Midbrain (tissue), 1 donor: ENCODE measurements around the gene KCNN3.
A peak's percentile ranks its signal among the peaks of the same experiment; 100 is the strongest.

Experiments used
- DNase-seq: peaks from one replicate; lab custom pipeline; 2025; lab: John Stamatoyannopoulos, UW

KCNN3 gene

DNA sequence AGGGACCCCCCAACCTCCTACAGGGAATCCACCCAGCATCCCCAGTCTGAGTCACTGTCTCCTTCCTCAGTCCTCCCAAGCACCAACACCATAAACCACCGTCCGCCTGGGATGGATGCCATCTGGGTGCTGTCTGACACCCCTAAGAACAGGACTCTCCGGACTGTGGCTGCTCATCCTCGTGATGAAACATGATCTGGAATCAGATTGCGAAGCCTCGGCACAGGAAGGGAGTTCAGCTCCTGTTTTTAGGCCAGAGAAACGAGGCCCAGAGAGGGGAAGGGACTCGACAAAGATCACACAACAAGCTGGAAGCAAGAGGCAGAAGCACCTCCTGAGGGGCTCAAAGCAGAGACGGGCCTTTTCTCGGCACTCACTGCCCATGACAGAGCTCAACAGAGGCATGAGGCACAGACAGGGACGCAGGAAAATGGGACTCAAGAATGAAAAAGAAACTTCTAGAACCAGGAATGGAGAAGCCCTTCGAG is 8.4 kb downstream of the KCNN3 start:
- no peak for DNase-seq

GRCh38 chr1:154860156-154860870 is 9.8 kb downstream of the KCNN3 start:
- DNase-seq: no peak

DNA sequence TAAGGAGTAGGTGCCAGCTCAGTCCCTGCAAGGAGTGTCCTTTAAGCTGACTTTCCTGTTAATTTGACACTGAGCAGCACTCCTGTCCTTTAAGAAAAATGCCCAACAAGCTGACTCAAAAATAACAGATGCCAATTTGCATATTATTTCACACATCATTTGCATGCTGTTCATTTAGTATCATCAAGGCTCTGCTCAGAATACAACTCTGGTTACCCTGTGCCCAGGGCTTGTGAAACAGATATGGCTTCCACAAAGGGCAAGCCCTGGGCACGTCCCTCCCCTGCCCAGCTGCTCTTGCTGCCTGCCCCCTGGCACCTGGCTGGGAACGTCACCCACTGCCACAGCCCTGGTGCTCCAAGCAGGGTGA is 10.3 kb downstream of the KCNN3 start:
- DNase-seq: no peak

- DNase-seq: no peak
These were observed 10.8 kb downstream of the KCNN3 start for GRCh38 chr1:154859151-154859785.

DNA sequence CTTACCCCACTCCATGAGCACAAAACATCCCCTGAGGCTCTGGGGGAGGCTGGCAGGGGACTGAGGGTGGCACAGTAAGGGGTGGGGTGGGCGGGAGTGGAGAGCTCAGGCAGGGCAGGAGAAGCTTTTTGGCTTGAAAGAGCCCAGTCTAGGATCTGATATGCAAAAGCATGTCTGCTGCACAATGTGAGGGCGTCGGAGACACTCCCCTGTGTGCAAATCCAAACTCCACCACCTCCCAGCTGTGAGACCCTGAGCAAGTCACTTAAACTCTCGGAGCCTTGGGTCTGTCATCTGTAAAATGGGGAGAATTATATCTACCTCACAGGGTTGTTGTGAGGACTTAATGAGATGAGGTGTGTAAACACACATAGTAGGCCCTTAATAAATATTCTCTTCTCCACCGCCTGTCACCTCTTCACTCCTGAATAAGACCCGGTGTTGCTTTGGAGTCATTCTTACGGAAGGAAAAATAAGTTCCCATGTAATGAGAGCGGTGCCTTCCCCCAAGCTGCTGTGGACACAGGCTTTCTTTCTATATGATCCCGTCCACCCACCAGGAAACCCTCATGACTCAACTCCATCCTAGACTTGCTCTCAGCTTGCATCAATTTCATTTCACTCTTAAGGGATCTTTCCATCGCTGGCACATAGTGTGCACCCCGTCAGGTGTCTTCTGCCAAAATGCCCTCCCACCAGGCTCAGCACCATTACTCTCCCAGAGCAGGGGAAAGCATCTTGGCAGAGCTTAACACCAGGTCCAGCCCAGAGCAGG is 12.5 kb downstream of the KCNN3 start:
- DNase-seq: no peak

DNA sequence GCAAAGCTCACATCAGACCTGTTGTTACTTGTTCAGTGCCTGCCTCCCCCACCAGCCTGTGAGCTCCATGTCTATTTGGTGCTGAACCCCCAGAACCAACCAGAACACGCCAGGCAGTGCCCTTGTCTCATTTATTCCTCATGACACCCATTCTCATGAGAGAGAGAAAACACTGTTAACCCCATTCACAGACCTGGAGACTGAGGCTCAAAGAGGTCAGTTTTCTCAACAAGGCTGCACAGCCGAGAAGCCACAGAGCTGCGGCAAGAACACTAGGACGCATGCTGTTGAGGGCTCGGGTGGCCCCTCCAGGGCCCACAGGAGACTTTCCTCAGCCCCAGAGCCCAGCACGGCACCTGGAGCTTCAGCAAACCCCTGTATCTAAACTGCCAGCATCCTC is 13.1 kb downstream of the KCNN3 start:
- no peak for DNase-seq

GRCh38 chr1:154856544-154856943 is 13.5 kb downstream of the KCNN3 start:
- no peak for DNase-seq

DNA sequence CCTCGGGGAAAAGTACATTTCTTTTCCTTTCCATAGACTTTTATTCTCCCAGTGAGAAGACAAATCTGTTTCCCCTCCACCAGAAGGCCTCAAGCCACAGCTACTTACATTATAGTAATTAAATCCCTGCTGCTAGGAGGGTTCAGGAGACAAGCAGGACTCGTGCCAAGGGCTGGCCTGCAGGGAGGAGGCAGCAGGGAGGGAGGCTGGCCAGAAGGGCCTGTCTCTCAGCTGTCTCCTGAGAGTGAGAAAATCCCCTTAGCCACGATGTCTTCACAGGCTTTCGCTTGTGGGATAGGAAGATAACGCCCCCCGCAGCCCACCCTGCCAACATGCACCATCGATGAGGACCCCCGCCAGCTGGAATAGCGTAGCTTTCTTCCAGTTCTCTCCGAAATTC is 14.0 kb downstream of the KCNN3 start:
- DNase-seq: no peak

- DNase-seq: no peak
These were observed 14.8 kb downstream of the KCNN3 start for GRCh38 chr1:154855186-154855851.

GRCh38 chr1:154852845-154853244 is 17.2 kb downstream of the KCNN3 start:
- DNase-seq: no peak

DNA sequence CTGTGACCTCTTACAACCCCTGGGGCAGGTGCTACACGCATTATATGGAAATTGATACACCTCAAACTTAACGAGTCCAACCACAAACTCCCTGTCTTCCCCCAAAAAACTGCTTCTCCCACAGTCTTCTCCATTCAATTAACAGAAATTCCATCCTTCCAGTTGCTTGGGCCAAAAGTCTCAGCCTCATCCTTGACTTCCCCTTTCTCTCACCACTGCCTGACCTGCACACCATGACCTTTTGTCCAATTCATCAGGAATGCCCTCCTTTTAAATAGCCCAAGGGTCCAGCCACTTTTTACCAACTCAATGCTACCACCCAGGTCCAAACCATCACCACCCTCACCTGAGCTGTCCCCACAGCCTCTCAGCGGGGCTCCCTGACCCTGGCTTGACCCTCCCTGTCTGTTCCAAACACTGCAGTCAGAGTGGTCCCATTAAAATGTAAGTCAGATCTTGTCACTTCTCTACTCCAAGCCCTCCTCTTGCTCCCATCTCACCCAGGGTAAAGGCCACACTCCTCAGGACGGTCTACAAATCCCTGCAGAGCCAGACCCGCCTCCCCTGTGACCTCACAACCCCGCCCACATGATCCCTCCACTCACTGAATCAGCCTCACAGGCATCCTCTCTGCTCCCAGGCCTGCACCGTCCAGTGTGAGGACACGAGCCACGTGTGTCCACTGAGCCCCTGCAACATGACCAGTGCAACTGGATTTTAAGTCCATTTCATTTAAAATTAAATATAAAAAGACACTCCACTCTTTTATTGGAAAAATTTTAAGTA is 18.5 kb downstream of the KCNN3 start:
- no peak for DNase-seq

DNA sequence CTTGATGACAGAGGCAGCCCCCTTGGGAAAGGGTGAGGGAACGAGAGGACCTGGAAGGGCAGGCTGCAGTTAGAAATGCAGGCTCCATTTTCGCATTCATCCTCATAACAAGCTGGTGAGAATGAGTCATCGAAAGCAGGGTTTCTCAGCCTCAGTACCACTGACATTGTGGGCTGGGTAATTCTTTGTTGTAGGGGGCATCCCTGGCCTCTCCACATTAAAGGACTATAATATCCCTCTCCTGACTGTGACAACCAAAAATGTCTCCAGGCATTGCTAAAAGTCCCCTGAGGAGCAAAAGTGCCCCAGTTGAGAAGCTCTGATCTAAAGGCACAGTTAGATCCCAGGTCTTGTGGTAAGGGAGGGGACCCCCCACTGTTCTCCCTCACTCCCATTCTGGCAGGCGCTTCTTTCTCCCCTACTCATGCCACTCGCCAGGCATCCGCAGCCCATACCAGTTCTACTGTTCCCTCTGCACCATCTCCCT is 20.4 kb downstream of the KCNN3 start:
- no peak for DNase-seq

GRCh38 chr1:154848983-154849382 is 21.1 kb downstream of the KCNN3 start:
- DNase-seq: no peak

- DNase-seq: peak; percentile 61
These were observed 22.2 kb downstream of the KCNN3 start for GRCh38 chr1:154847891-154848290.

- peak; percentile 57 for DNase-seq
These were observed 23.3 kb downstream of the KCNN3 start for GRCh38 chr1:154846565-154847442.

GRCh38 chr1:154845879-154846278 is 24.2 kb downstream of the KCNN3 start:
- no peak for DNase-seq

DNA sequence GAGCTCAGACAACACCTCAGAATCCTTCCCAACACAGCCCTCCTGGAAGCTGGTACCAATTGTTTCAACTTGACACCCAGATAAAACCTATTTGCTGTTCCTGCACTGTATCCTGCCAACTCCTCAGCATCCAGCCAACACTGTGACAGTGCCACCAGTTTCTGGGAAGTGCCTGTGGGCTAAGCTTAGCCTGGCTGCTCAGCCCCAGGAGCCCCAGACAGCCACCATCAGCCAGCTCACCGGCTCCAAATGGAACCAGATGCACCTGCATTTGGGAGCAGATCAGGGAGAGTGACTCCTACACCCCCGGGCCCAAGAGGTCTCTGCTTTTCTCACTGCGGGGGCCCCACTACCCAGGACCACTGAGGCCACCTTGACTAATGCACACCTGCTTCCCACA is 24.9 kb downstream of the KCNN3 start:
- DNase-seq: no peak

DNA sequence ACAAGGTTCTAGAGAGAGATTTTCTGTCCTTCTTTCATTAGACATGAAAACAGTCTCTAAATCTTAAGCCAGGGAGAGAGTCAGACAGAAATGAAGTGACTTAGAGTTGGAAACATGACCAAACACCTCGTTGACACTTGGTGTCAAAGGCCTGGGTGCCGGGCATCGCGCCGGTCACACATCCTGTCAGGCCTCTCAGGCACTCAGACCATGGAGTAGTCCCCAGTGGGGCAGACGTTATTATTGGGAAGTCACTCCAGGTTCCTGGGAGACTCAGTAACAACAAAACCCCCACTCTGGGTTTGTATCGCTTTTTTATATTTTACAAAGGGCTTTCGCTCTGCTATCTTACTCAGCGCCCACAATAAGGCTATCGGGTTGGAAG is 25.8 kb downstream of the KCNN3 start:
- no peak for DNase-seq

DNA sequence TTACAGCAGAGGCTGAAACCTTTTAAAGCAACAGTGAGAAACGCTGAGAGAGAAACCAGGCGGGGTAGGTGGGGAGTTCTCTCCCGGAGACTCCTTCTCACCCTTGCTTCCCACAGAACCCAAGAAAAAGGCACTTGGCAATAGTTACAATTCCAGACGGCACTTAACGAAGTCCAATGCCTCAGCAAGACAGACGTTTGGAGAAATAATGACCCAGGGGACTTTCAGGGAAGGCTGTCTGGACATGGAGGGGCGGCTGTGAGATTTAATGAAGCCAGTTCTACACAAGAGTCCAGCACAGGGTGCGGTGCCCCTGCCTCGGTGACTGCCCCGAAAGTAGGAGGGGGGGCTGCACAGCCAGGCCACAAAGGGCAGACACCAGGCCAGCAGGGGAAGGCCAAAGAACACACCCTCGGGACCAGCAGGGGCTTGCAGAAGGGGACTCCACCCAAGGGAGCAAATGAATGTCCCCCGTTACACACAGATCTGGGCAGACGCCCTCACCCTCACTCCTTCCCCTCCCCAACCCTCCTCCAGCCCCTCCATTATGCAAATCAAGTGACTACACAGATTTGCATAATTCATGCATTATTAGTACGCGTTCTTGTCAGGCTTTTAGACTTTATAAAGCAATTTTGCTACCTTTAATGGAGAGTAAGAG is 26.3 kb downstream of the KCNN3 start:
- no peak for DNase-seq

GRCh38 chr1:154842635-154843034 is 27.4 kb downstream of the KCNN3 start:
- no peak for DNase-seq
